Adrenal gland (tissue), 5 donors: ENCODE results near the gene SHC4.

Experiments used
- CTCF ChIP-seq, 6 experiments: fragments of 450-650 bp in 4 of 6; fragments of 200-600 bp in 2 of 6; sonication (generic) in 1 of 6; IDR thresholded peaks; 1 replicate in 5 of 6; 2 replicates in 1 of 6; pipeline versions ENCODE4 v1.5.1 to v1.8.0; 2016 to 2021; ENCODE audit warnings: antibody characterized with exemption in 6 of 6, mild to moderate bottlenecking in 2 of 6, moderate library complexity in 1 of 6
- POLR2A ChIP-seq, 2 donors: fragments of 450-650 bp; IDR thresholded peaks; one replicate each; pipeline ENCODE4 v1.6.1; 2017; ENCODE audit warnings: antibody characterized with exemption in 2 of 2, mild to moderate bottlenecking in 2 of 2, moderate library complexity in 1 of 2
- donor health status: DM: no; HTN: no; CAD: no.

GRCh38 chr15:48984021-48984710 lies 20.4 kb upstream of the SHC4 start:
- no peak for TF ChIP-seq CTCF (IDR thresholded peaks at IDR 0.05)
- no peak for TF ChIP-seq POLR2A (IDR thresholded peaks at IDR 0.05)
